Testis (tissue), 3 donors: Measurements from ENCODE around the gene BEST2. TPM values are rescaled to one million over a fixed set of nuclear protein-coding genes. Genes with fewer than 3 reads are reported as not detected.
A peak's percentile ranks its signal among the peaks of the same experiment; 100 is the strongest.

ENCODE experiments used
- DNase-seq: peaks from one replicate; pipeline ENCODE4 v3.0.0-alpha.2; 2019
- H3K27ac ChIP-seq, 2 donors: fragments of 200-600 bp; sonication (generic); one replicate each; pipeline ENCODE4 v1.5.1; 2019
- H3K27me3 ChIP-seq: fragments of 200-600 bp; sonication (generic); one replicate; pipeline ENCODE4 v1.5.1; 2019
- H3K36me3 ChIP-seq: fragments of 200-600 bp; sonication (generic); one replicate; pipeline ENCODE4 v1.5.1; 2017; ENCODE audit warnings: low read depth; ENCODE audit errors: missing control alignments
- H3K4me1 ChIP-seq: fragments of 200-600 bp; sonication (generic); one replicate; pipeline ENCODE4 v1.5.1; 2019
- H3K4me3 ChIP-seq, 2 donors: fragments of 200-600 bp; sonication (generic); one replicate each; pipeline ENCODE4 v1.5.1; 2017 to 2019
- H3K9me3 ChIP-seq: fragments of 200-600 bp; sonication (generic); one replicate; pipeline ENCODE4 v1.5.1; 2017
- POLR2A ChIP-seq: fragments of 450-650 bp; IDR thresholded peaks from one replicate; pipeline ENCODE4 v1.6.1; 2017; ENCODE audit warnings: antibody characterized with exemption, mild to moderate bottlenecking, moderate library complexity
- WGBS, 2 donors: methylation state at CpG; one replicate each; pipeline ENCODE4 v1.1.5; 2018; 5-methylcytosine and 5-hydroxymethylcytosine counted together
- intact Hi-C: fragments of 100-400 bp; cut with DNase I; formaldehyde crosslinking; loops from one replicate; pipeline ENCODE4 v1.15.1; 2023; ENCODE audit warnings: low total_unique reads
- polyA plus RNA-seq: library from polyadenylated mRNA; stranded (reverse); fragments of 350-450 nt; fragmentation: Illumina TruSeq; extraction: RNeasy Lipid Tissue Mini Kit (QIAGEN cat#74804); gene quantifications from one replicate; pipeline ENCODE4 v1.2.3, GENCODE V29; 2014; ENCODE audit warnings: low read depth, low replicate concordance; ENCODE audit not compliant: insufficient read depth
- total RNA-seq, 2 donors: library from RNA; depleted of rRNA; stranded (reverse); fragments of >200 nt; gene quantifications; one replicate each; pipeline ENCODE4 v1.2.3, GENCODE V29; 2016
- TF ChIP-seq, protein P1 (sequence below), 3 experiments: fragments of 450-650 bp in 2 of 3; fragments of 200-600 bp in 1 of 3; sonication (generic) in 1 of 3; IDR thresholded peaks; one replicate each; pipeline ENCODE4 v1.5.1; 2016 to 2019; ENCODE audit warnings: antibody characterized with exemption in 3 of 3, mild to moderate bottlenecking in 2 of 3, moderate library complexity in 1 of 3

The BEST2 gene
- total and polyA plus RNA-seq, 3 donors from 2014 or later = 0.50 to 0.87 TPM; not detected in 1

DNA sequence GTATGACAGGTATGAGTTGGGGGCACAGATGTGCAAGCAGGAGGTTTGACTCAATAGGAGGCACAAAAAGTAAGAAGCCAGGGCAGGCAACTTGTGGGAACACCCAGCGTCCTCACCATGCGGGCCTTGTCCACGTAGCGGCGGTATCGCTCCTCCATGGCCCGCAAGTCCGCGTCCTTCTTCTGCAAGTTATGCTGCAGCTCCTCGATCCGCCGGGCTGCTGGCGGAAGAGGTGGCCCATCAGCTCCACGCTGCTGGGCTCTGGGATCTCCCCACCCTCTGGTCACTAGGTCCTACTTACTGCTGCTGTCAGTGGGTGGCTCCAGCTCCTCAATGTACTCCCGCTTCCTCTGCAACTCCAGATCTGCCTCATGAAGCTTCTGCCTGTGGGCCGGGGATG is 13.1 kb downstream of the BEST2 start:
- intact Hi-C loops = no loop called here
- H3K4me3 ChIP-seq = no peak overlapping the region
- no peaks in the 10 kb centered on the region for H3K9me3 ChIP-seq
- no peaks in the 10 kb centered on the region for H3K36me3 ChIP-seq
- 78 to 91% methylated on average over 11 to 16 of the region's 16 CpGs for WGBS, 2 donors
- DNase-seq = no peak
- no peaks in the 10 kb centered on the region for H3K4me1 ChIP-seq
- no peak overlapping the region for H3K27ac ChIP-seq
- no peaks in the 10 kb centered on the region for H3K27me3 ChIP-seq
- no peak for TF ChIP-seq POLR2A
- TF ChIP-seq, protein P1, sequence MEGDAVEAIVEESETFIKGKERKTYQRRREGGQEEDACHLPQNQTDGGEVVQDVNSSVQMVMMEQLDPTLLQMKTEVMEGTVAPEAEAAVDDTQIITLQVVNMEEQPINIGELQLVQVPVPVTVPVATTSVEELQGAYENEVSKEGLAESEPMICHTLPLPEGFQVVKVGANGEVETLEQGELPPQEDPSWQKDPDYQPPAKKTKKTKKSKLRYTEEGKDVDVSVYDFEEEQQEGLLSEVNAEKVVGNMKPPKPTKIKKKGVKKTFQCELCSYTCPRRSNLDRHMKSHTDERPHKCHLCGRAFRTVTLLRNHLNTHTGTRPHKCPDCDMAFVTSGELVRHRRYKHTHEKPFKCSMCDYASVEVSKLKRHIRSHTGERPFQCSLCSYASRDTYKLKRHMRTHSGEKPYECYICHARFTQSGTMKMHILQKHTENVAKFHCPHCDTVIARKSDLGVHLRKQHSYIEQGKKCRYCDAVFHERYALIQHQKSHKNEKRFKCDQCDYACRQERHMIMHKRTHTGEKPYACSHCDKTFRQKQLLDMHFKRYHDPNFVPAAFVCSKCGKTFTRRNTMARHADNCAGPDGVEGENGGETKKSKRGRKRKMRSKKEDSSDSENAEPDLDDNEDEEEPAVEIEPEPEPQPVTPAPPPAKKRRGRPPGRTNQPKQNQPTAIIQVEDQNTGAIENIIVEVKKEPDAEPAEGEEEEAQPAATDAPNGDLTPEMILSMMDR (IDR thresholded peaks at IDR 0.05) = no peak

DNA sequence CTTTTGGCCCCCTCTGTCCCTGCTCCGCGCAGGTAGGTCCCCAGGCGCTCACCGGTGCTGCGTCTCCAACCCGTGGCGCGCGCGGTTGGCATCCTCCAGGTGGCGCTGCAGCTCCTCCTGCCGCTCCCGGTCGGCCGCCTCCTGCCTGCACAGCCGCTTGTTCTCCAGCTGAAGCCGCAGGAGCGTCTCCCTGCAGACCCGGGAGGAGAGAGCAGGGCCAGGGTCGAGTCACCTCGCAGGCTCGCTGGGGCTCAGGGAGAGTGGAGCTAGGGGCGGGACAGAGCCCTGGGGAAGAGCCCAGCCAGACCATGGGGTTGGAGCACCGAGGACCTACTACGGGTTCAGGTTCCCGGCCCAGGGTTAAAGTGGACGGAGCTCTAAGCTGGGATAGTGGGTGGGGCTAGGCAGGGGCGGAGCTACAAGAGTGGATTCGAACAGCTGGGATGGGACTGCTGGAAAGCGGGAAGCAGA is 14.5 kb downstream of the BEST2 start:
- peak overlapping the region in 1 of 2 donors; percentile 15 for H3K27ac ChIP-seq
- 27 to 29% methylated on average over 7 to 30 of the region's 30 CpGs for whole genome bisulfite sequencing, 2 donors
- no peaks in the 10 kb centered on the region for H3K4me1 ChIP-seq
- no peaks in the 10 kb centered on the region for H3K36me3 ChIP-seq
- H3K4me3 ChIP-seq = peak overlapping the region in 1 of 2 donors; percentile 34
- no peaks in the 10 kb centered on the region for H3K9me3 ChIP-seq
- no peaks in the 10 kb centered on the region for H3K27me3 ChIP-seq
- DNase-seq = peak; percentile 84
- TF ChIP-seq POLR2A = no peak
- TF ChIP-seq, protein P1 (IDR thresholded peaks at IDR 0.05) = peak; percentile 63 to 79 (median 67)
- intact Hi-C loops = no loop called here

- DNase-seq = no peak
- Histone ChIP-seq H3K9me3 (no peaks in the 10 kb centered on the region), H3K4me3 (no peak overlapping the region), H3K27ac (no peak overlapping the region), H3K4me1 (no peaks in the 10 kb centered on the region), H3K27me3 (no peaks in the 10 kb centered on the region), H3K36me3 (no peaks in the 10 kb centered on the region)
- intact Hi-C loops = no loop called here
- TF ChIP-seq, protein P1 (IDR thresholded peaks at IDR 0.05) = no peak
- no peak for TF ChIP-seq POLR2A
- WGBS, 2 donors = 83 to 84% methylated on average over 11 of the region's 11 CpGs
Observed at GRCh38 chr19:12767150-12767549, 15.6 kb downstream of the BEST2 start.

- DNase-seq = no peak
- intact Hi-C loops = no loop called here
- H3K9me3 ChIP-seq = no peaks in the 10 kb centered on the region
- no peaks in the 10 kb centered on the region for H3K27me3 ChIP-seq
- no peaks in the 10 kb centered on the region for H3K36me3 ChIP-seq
- H3K4me1 ChIP-seq = no peaks in the 10 kb centered on the region
- no peak overlapping the region for H3K27ac ChIP-seq
- 90 to 94% methylated on average over 6 to 15 of the region's 15 CpGs for WGBS, 2 donors
- no peak overlapping the region for H3K4me3 ChIP-seq
- TF ChIP-seq, protein P1 (IDR thresholded peaks at IDR 0.05) = no peak
- no peak for TF ChIP-seq POLR2A
Observed at GRCh38 chr19:12767666-12768065, 16.1 kb downstream of the BEST2 start.

- no peaks in the 10 kb centered on the region for H3K36me3 ChIP-seq
- no peak overlapping the region for H3K27ac ChIP-seq
- peak; percentile 35 for DNase-seq
- 43 to 47% methylated on average over 11 to 34 of the region's 37 CpGs for WGBS, 2 donors
- H3K4me1 ChIP-seq = peaks cover 3% of the 10 kb centered on the region
- H3K4me3 ChIP-seq = no peak overlapping the region
- intact Hi-C loops = loop anchor here (10.0 kb wide), 1 partner anchor 75 kb away; no protein-coding TSS in a partner anchor
- no peaks in the 10 kb centered on the region for H3K27me3 ChIP-seq
- TF ChIP-seq POLR2A = no peak
- TF ChIP-seq, protein P1 (IDR thresholded peaks at IDR 0.05) = no peak
- no peaks in the 10 kb centered on the region for H3K9me3 ChIP-seq
Observed at GRCh38 chr19:12769689-12770088, 18.1 kb downstream of the BEST2 start.
